Fibroblast of pulmonary artery (primary cell): ENCODE data around the gene ORAI2.

Source experiments
- DNase-seq: peaks from one replicate; pipeline ENCODE4 v3.0.0-alpha.2; 2010; ENCODE audit warnings: low read depth
- H3K4me3 ChIP-seq: replicated peaks from 2 replicates; pipeline ENCODE4 v1.5.1; 2011; ENCODE audit warnings: low read depth, mild to moderate bottlenecking, control low read depth, low read length, moderate library complexity
- TF ChIP-seq, protein P1 (sequence below): IDR thresholded peaks from 2 replicates; pipeline ENCODE4 v1.5.1; 2011; ENCODE audit warnings: mild to moderate bottlenecking, control low read depth, low read length, inconsistent platforms; ENCODE audit errors: missing control alignments

ORAI2 gene

DNA sequence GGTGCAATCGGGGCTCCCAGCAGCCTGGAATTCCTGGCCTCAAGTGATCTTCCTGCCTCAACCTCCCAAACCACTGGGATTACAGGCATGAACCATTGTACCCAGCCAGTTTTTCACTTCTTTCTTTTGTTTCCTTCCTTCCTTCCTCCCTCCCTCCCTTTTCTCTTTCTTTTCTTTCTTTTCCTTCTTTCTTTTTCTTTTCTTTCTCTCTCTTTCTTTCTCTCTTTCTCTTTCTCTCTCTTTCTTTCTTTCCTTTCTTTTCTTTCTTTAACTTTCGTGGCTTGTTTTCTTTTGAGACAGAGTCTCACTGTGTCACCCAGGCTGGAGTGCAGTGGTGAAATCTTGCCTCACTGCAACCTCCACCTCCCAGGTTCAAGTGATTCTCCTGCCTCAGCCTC lies 12.3 kb downstream of the ORAI2 start:
- TF ChIP-seq, protein P1, sequence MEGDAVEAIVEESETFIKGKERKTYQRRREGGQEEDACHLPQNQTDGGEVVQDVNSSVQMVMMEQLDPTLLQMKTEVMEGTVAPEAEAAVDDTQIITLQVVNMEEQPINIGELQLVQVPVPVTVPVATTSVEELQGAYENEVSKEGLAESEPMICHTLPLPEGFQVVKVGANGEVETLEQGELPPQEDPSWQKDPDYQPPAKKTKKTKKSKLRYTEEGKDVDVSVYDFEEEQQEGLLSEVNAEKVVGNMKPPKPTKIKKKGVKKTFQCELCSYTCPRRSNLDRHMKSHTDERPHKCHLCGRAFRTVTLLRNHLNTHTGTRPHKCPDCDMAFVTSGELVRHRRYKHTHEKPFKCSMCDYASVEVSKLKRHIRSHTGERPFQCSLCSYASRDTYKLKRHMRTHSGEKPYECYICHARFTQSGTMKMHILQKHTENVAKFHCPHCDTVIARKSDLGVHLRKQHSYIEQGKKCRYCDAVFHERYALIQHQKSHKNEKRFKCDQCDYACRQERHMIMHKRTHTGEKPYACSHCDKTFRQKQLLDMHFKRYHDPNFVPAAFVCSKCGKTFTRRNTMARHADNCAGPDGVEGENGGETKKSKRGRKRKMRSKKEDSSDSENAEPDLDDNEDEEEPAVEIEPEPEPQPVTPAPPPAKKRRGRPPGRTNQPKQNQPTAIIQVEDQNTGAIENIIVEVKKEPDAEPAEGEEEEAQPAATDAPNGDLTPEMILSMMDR, result no peak
- DNase-seq, result no peak
- no peak overlapping the region for H3K4me3 ChIP-seq

GRCh38 chr7:102446387-102447156 lies 13.2 kb downstream of the ORAI2 start:
- TF ChIP-seq, protein P1, result no peak
- no peak overlapping the region for H3K4me3 ChIP-seq
- DNase-seq, result no peak

GRCh38 chr7:102447311-102447710 lies 13.9 kb downstream of the ORAI2 start:
- no peak overlapping the region for H3K4me3 ChIP-seq
- TF ChIP-seq, protein P1, result no peak
- DNase-seq, result no peak

DNA sequence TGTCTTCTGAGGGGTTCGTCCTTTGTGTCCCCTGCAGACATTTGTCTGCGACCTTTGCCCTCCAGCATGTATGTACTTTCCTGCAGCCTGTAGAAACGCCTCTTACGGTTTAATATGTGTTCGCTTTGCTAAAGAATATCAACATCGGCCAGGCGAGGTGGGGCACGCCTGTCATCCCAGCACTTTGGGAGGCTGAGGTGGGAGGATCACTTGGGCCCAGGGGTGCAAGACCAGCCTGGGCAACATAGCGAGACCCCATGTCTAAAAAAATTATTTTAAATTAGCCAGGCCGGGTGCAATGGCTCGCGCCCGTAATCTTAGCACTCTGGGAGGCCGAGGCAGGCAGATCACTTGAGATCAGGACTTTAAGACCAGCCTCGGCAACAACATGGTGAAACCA lies 15.8 kb downstream of the ORAI2 start:
- DNase-seq, result no peak
- no peak overlapping the region for H3K4me3 ChIP-seq
- TF ChIP-seq, protein P1, result no peak

GRCh38 chr7:102450242-102450641 lies 16.9 kb downstream of the ORAI2 start:
- TF ChIP-seq, protein P1, result peak; percentile 3
- no peak overlapping the region for H3K4me3 ChIP-seq
- no peak for DNase-seq

GRCh38 chr7:102451371-102452054 lies 18.1 kb downstream of the ORAI2 start:
- H3K4me3 ChIP-seq, result no peak overlapping the region
- TF ChIP-seq, protein P1, result no peak
- no peak for DNase-seq
